Activated T-helper 1 cell treated with Interleukin-2 at 50 U/mL for 16 hours (primary cell): Measurements from ENCODE around the gene LMOD1.
"Not testable (repeated sequence)": the region's sequence is repeated elsewhere in the genome, so short reads cannot be mapped to it uniquely, and the experiment has no call there.

ENCODE experiments used
- DNase-seq: peaks from one replicate; pipeline ENCODE4 v3.0.0-alpha.2; 2020; ENCODE audit warnings: low read depth

Gene LMOD1

GRCh38 chr1:201947697-201948008, 1.3 kb upstream of the LMOD1 start:
- DNase-seq: no peak

- no peak for DNase-seq
These were observed 505 bp downstream of the LMOD1 start for GRCh38 chr1:201945863-201946223.

GRCh38 chr1:201945157-201945556, 1.2 kb downstream of the LMOD1 start:
- DNase-seq: no peak

GRCh38 chr1:201944639-201945038, 1.7 kb downstream of the LMOD1 start:
- DNase-seq: no peak

GRCh38 chr1:201944002-201944401, 2.3 kb downstream of the LMOD1 start:
- DNase-seq: no peak

GRCh38 chr1:201942129-201942495, 4.2 kb downstream of the LMOD1 start:
- no peak for DNase-seq

- no peak for DNase-seq
These were observed 4.8 kb downstream of the LMOD1 start for GRCh38 chr1:201941420-201942128.

- DNase-seq: not testable (repeated sequence)
These were observed 6.0 kb downstream of the LMOD1 start for GRCh38 chr1:201940316-201940715.

GRCh38 chr1:201939574-201939973, 6.8 kb downstream of the LMOD1 start:
- DNase-seq: no peak

- no peak for DNase-seq
These were observed 7.2 kb downstream of the LMOD1 start for GRCh38 chr1:201939148-201939547.

GRCh38 chr1:201938440-201939035, 7.8 kb downstream of the LMOD1 start:
- no peak for DNase-seq

- no peak for DNase-seq
These were observed 8.6 kb downstream of the LMOD1 start for GRCh38 chr1:201937624-201938213.

- no peak for DNase-seq
These were observed 12.4 kb downstream of the LMOD1 start for GRCh38 chr1:201933840-201934430.

- DNase-seq: no peak
These were observed 15.5 kb downstream of the LMOD1 start for GRCh38 chr1:201930803-201931202.

- no peak for DNase-seq
These were observed 16.2 kb downstream of the LMOD1 start for GRCh38 chr1:201930137-201930536.

- no peak for DNase-seq
These were observed 18.1 kb downstream of the LMOD1 start for GRCh38 chr1:201928266-201928665.

GRCh38 chr1:201925981-201926645, 20.2 kb downstream of the LMOD1 start:
- no peak for DNase-seq

GRCh38 chr1:201925301-201925567, 21.1 kb downstream of the LMOD1 start:
- no peak for DNase-seq

GRCh38 chr1:201921952-201922558, 24.3 kb downstream of the LMOD1 start:
- no peak for DNase-seq

- DNase-seq: no peak
These were observed 28.0 kb downstream of the LMOD1 start for GRCh38 chr1:201918343-201918742.

- no peak for DNase-seq
These were observed 28.9 kb downstream of the LMOD1 start for GRCh38 chr1:201917362-201918033.

GRCh38 chr1:201916649-201917249, 29.6 kb downstream of the LMOD1 start:
- DNase-seq: no peak
